ENCODE results near the gene MAGEL2.

- TF ChIP-seq ATF6 (CRISPR knock-in tag; IDR thresholded peaks at IDR 0.05) (no peak), CTCF (IDR thresholded peaks at IDR 0.05) (no peak)
These were observed 31.1 kb downstream of the MAGEL2 start for GRCh38 chr15:23616536-23616935.
